ENCODE measurements around the gene SLC25A22. TPM values are rescaled to one million over a fixed set of nuclear protein-coding genes. Genes with fewer than 3 reads are reported as not detected.

The SLC25A22 gene
- total RNA-seq, 1 donor = 16.8 TPM

GRCh38 chr11:792535-792821, 5.6 kb downstream of the SLC25A22 start:
- no peak overlapping the region for H3K4me3 ChIP-seq (ENCODE audit: low read depth, low read length)
- no peak for TF ChIP-seq CTCF (IDR thresholded peaks at IDR 0.05; ENCODE audit: insufficient read depth, low read depth, low read length)
- DNase-seq (ENCODE audit: low read depth) = no peak

DNA sequence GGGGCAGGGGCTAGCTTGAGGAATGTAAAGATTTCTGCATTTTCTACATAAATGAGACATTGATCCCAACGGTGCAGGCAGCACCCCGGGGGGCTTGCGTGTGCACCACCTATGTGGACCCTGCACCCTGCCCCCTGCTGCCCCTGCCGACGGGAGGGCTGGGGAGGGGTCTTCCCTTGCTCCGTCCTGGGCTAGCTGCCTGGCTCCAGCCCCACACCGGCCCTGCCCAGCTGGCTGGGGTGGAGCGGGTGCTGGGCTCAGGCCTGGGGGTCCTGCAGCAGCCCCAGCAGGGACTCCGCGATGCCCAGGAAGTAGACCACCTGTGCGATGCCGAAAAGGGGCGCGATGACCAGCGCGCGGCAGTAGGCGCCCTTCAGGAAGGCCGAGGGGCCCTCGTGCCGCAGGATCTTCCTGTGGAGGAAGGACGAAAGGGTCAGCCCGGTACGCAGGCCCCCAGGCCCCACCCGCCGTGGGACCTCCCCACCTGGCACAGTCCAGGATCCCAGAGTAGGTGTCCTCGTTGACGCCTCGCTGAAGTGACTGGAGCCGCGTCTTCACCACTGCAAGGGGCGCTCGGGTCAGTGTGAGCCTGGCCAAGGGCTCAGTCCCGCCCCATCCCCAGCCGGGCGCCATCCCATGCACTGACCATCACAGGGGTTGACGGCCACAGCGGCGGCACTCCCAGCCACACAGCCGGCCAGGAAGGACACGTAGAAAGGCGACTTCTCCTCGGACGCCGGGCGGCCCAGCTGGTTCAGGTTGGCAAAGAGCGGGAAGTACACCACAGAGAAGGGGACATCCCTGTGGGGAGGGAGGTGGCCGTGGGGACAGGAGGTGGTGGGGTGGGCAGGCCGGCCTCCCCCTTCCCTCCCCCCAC, 6.2 kb downstream of the SLC25A22 start:
- DNase-seq (ENCODE audit: low read depth) = no peak
- H3K4me3 ChIP-seq (ENCODE audit: low read depth, low read length) = no peak overlapping the region
- no peak for TF ChIP-seq CTCF (IDR thresholded peaks at IDR 0.05; ENCODE audit: insufficient read depth, low read depth, low read length)

DNA sequence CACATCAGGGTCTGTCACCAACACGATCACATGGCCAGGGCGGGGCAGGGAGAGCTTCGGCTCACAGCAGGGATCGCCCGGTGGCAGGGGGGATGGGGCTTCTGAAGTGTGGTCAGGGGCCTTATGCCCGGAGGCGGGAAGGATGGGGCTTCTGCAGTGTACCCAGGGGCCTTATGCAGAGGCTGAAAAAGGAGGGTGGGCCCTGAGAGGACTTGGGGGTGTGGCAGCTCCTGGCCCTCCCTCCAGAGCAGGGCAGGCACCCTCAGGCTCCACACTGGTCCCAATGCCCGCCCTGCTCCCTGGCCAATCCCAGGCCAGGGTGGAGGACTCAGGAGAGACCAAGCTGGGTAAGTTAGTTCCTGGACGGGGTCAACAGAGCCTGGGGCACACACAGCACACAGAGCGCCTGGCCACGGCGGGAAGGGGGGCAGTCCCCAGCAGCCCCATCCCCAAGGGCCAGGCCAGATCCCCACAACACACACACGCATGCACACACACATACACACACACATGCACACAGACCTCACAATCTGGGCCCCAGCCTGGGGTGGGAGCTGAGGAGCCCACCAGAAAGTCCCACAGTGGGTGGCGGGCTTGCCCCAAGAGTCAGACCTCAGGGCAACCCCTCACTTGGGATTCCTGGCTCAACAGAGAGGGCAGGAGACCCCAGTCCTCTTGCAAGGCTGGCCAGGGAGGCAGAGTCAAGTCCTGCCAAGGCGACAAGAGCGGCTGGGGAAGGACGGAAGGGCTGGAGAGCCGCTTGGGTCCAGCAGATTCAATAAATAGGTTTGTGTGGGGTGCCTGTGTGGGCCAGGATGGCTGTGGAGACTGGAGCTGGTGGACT, 7.1 kb downstream of the SLC25A22 start:
- H3K4me3 ChIP-seq (ENCODE audit: low read depth, low read length) = no peak overlapping the region
- TF ChIP-seq CTCF (IDR thresholded peaks at IDR 0.05; ENCODE audit: insufficient read depth, low read depth, low read length) = no peak
- DNase-seq (ENCODE audit: low read depth) = no peak

- H3K4me3 ChIP-seq (ENCODE audit: low read depth, low read length) = no peak within 1 kb of the TSS
- DNase-seq (ENCODE audit: low read depth) = no peak
- TF ChIP-seq CTCF (IDR thresholded peaks at IDR 0.05; ENCODE audit: insufficient read depth, low read depth, low read length) = no peak
Observed at GRCh38 chr11:789943-790342, 8.1 kb downstream of the SLC25A22 start, which contains the start of gene CEND1. TSS of gene CEND1 (minus strand) at chr11:790090. CDS start at chr11:788576, 1,514 bp downstream.

DNA sequence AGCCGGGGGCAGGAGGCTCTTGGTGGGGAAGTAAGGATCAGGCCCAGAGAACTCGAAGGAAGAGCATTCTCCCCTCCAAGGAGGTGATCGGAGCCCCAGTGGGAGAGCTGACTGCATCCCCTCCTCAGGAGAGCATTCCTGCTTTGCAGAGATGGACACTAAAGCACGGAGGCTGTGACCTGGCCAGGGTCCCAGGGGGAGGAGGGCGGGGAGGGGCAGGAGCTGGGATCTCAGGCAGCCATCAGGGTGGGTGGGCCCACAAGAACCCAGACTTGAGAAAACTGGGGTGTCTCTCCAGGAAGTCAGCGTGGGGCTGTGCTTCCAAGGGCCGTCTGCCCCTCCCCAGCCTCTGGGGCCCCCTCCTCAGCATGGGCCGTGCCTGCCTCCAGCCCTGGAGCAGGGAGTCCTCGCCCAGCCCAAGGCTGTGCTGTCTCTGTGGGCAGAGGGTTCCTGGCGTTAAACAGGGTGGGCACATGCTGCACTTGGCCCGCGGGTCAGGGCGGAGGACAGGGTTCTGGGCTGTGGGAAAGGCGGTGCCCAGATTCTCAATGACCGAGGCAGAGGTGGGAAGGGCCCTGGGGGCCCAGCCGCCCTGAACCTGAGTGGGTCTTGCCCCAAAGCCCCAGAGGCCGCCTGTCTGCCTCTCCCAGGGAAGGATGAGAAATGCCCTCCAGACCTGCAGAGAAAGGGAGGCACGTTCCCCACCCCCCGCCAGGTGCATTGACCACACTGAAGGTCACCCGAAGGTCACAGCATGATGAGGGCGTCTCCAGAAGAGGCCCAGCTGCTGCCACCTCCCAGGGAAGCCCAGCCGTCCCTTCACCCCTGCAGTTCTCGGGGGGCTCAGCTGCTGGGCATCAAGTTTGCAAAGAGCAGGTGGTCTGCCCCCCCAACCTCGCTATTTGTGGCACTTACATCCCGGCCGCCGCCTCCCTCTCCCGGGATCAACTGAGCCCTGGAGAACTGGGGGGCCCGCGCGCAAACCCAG, 8.8 kb downstream of the SLC25A22 start:
- no peak for TF ChIP-seq CTCF (IDR thresholded peaks at IDR 0.05; ENCODE audit: insufficient read depth, low read depth, low read length)
- H3K4me3 ChIP-seq (ENCODE audit: low read depth, low read length) = no peak overlapping the region
- DNase-seq (ENCODE audit: low read depth) = no peak

DNA sequence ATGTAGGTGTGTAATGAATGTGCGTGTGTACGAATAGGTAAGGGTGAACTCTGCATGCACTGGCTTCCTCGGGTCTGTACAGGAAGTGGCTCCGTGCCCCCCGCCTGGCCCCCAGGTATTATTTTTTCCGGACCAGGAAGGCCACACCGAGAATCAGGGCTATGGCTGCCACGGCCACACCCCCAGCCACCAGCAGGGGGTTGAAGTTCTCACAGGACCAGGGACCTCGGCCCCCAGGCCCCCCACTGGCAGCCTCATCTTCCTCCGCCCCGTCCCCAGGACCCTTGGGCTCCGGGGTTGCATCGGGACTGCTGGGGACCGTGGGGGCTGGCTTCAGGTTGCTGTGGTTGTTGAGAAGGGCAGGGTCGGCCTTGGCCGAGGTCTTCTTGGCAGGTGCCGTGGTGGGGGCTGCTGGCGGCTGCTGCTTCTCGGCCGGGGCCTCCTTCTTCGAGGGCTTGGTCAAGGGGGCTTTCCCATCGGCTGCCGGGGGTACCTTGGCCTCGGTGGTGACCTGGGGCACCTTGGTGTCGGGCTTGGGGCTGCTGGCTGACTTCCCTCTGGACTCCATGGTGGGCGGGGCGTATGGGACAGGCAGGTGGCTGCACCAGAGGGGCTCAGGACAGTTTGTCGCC, 10.0 kb downstream of the SLC25A22 start:
- TF ChIP-seq CTCF (IDR thresholded peaks at IDR 0.05; ENCODE audit: insufficient read depth, low read depth, low read length) = peak; percentile 5
- no peak for DNase-seq (ENCODE audit: low read depth)
- H3K4me3 ChIP-seq (ENCODE audit: low read depth, low read length) = no peak overlapping the region

Measured in fibroblast of villous mesenchyme (primary cell).